Left lobe of liver (tissue), 2 donors: ENCODE data around the gene FSIP1. TPM values are rescaled to one million over a fixed set of nuclear protein-coding genes. Genes with fewer than 3 reads are reported as not detected.
A peak's percentile ranks its signal among the peaks of the same experiment; 100 is the strongest.

Experiments used
- ATAC-seq: fragments of 200-7000 bp; cut with Tn5 transposase; one replicate; pipeline ENCODE4 v1.9.1; 2020; ENCODE audit warnings: mild to moderate bottlenecking, moderate library complexity
- DNase-seq: peaks from one replicate; pipeline ENCODE4 v3.0.0-alpha.2; 2020; ENCODE audit warnings: low spot score
- total RNA-seq: library from RNA; stranded (reverse); gene quantifications from one replicate; pipeline ENCODE4 v1.2.1, GENCODE V29; 2021
- donor health status: DM: no; HTN: no; CAD: no; lungs with moderate emphysema.
- donor health status: DM: no; HTN: yes; CAD: no.

Gene FSIP1
- total RNA-seq, 1 donor from 2014 or later = not detected

DNA sequence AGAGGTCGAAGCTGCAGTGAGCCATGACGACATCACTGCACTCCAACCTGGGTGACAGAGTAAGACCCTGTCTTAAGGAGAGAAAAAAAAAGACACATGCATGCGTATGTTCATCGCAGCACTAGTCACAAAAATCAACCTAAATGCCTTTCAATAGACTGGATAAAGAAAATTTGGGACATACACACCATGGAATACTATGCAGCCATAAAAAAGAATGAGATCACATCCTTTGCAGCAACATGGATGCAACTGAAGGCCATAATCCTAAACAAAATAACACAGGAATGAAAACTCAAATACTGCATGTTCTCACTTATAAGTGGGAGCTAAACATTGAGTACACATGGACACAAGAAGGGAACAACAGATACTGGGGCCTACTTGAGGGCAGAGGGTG is 53.1 kb downstream of the FSIP1 start:
- no peak for DNase-seq

DNA sequence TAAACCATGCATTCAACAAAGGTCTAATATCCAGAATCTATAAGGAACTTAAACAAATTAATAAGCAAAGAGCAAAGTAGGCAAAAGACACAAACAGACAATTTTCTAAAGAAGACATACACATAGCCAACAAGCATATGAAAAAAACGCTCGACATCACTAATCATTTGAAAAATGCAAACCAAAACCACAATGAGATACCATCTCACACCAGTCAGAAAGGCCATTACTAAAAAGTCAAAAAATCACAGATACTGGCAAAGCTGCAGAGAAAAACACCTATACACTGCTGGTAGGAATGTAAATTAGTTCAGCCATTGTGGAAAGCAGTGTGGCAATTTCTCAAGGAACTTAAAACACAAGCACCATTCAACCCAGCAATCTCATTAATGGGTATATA is 53.8 kb downstream of the FSIP1 start:
- ATAC-seq (no peak), DNase-seq (no peak)

More for the DNA sequence above, 53.1 kb downstream of the FSIP1 start:
- ATAC-seq = no peak

DNA sequence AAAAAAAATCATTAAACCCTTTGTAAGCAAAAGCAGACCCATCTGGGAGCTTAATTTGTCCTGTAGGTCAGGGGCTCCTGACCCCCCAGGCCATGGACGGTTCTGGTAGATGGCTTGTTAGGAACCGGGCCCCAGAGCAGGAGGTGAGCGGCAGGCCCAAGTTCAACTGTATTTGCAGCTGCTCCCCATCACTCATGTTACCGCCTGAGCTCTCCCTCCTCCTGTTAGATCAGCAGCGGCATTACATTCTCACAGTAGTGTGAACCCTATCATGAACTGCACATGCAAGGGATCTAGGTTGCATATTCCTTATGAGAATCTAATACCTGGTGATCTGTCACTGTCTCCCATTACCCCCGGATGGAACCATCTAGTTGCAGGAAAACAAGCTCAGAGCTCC is 60.7 kb downstream of the FSIP1 start:
- no peak for ATAC-seq
- no peak for DNase-seq

DNA sequence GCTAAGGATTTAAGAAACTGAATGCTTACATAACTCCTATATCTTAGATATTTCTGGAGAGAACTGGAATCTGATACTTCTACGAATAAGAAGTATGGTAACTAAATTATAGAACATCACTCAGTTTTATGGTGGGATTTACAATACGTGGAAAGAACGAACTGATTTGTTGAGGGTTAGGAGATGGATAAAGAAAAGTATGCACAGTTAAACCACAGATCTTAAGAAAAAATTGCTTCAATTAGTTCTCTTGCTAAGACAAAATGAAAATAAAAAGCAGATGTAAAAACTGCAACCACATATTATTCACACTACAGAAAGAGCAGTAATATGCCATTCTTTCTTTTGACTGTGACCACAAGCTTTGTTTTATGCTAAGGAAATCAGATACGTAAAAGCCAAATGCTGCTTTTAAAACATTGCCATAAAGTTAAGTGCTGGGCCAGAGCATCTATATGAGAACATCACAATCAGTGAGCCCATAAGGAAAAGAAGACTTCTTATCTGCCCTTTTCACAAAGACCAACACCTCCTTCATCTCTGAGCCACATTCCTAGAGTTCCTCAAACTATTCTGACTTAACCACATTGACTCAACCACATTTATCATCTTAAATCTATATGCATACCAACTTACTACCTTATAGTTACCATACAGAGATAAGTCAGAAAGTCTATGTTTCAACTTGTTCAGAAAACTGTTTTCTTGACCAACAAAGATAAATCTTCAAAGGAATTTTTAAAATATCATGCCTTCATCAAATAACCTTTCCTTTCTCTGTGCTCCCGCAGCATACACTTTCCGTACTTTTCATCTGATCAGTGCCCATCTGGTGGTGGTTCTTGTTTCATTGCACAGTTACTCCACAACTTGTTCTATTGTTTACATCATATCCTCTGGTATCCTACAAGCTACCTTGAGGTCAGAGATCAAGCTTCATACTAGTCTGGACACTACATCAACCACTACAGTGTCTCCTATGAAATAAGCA is 61.7 kb downstream of the FSIP1 start:
- no peak for DNase-seq
- no peak for ATAC-seq

DNA sequence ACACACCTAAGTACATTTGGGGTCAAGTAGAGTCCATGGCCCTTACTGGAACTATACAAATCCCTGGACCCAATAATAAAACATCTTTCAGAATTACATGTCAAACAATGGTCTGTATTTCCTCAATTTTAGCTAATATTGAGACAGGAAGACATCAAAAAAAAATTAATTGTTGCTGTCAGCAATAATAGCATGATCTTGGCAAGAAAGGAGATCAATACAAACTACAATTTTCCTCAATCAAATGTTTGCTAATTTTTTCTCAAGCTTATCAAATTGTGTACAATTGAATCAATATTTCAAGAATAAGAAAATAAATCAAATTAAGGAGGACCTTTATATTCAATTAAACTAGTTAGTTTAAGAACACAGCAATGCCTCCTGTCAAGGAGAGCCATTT is 62.6 kb downstream of the FSIP1 start:
- ATAC-seq (no peak), DNase-seq (no peak)

DNA sequence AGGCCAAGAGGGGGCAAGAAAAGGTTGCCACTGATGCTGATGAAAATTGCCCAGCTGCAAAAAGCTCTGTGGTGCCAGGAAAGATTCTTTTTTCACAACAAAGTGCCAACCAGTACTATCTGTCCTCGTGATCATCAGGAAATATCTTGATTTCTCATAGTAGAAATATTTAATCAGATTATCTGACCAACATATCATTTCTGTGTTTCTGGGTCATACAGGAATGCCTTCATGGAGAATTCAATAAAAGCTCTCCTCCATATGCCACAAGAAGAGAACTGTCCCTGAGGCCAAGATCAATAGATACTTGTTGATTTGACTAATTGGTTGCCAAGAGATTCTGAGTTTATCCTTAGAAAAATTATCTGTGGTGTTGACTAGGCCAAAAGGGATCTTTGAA is 63.5 kb downstream of the FSIP1 start:
- ATAC-seq = no peak
- DNase-seq = no peak

DNA sequence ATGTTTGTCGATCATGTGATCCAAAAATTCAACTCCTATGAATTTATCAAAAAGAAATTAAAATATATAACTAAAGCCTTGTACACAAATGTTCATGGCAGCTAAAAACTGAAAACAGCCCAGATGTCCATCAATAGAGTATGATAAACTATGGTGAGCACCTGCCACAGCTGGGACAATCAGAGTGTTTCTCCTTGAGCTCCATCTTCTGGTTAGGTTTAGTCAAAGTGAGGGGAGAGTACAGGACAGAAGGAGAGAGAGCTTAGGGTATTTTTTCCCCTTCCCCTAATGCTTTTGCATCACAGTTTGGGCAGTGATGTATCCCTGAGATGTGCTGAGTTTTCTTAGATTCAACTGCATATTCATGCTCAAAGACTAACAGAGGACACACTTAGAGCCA is 65.5 kb downstream of the FSIP1 start:
- ATAC-seq (no peak), DNase-seq (no peak)

DNA sequence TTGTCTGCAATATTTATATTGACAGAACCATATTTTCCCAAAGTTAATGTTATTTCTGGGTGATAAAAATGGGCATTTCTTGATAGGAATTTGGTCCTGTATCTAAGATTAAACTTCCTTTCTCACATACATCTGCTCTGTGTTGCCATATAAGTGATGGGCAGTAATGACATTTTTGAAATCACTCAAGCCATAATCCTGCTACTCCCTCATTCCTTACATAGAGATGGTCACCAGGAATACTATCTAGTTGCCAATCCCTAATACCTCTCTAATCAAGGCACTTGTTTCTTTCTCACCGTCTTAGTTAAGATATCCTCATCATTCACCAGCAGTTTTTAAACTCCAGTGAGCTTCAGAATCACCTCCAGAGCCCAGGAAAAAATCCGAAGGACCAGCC is 68.4 kb downstream of the FSIP1 start:
- DNase-seq (no peak), ATAC-seq (no peak)

DNA sequence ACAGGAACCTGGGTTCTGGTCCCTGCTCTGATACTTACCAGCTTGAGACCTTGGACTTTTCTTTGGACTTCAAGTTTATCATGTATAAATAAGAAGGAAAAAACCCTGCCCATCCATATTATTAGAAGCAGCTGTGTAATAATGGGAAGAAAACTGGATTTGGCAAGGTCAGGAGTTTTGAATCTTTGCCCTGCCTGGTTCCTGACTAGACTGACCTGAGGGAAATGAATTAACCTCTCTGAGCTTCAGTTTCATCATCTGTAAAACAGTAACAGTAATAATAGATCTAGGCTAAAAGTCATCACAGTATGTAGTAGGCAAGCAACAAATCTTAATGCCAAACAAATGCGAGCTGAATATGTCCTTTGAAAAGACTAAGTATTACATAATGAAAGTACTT is 68.8 kb downstream of the FSIP1 start:
- ATAC-seq (no peak), DNase-seq (no peak)

DNA sequence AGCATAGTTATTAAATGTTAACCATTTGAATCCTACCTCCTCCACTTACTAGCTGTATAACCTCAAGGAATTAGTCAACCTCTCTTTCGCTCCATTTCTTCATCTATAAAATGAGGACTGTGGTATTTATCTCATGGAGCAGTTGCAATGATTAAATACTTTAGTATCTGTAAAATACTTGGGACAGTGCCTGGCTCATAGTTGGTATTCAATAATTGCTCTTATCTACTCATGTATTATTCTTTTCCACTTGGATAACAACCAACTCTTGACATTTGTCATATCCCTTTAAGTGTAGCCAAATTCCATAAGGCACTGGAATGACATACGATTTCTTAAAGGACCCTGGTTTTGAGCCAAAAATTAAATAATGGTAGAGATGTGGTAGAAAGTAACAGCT is 72.0 kb downstream of the FSIP1 start:
- no peak for ATAC-seq
- no peak for DNase-seq

DNA sequence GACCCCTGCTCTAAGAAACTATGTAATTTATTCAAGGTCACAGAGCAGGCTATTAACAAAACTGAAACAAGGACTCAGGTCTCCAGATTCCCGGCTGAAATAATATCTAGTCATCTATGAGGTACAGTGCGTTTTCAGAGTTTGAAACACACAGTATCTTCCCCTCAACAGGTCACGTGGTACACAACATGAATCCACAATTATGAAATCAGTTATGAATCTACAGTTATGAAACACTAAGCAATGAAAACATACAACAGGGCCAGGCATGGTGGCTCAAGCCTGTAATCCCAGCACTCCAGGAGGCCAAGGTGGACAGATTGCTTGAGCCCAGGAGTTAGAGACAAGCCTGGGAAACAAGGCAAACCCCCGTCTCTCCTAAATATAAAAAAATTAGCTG is 72.7 kb downstream of the FSIP1 start:
- no peak for DNase-seq
- ATAC-seq = no peak

DNA sequence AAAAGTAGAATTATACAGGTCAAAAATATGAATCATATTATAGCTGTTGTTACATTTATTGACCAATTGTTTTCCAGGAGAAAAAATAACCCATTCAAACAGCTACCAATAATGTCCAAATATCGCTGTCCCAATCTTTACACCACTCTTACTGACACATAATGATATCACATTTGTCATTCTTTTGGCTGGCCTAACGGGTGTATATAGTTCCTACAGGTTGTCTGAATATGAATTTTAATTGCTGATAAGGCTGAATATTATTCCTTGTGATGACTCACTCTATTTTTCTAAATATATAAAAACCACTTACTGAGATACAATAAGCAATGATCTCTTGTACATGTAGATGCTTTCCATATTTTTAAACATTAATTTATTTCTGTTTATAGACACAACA is 76.4 kb downstream of the FSIP1 start:
- no peak for ATAC-seq

DNA sequence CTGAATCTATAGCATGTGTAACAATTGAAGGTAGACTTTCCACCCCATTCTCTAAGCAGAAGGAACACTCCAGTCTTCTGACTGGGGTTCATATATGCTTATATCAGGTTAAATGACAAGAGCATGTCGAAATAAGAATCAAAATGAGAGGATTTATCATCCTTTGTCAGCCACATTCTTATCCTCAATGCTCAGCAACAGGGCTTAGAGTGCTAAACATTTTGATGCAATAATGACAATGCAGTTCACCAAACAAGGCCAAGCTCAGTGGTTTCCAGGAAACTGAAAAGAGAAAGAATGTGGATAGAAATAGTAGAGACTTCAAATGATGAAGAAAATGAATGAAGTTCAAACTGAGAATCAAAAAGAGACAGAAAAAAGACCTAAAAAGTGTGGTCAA is 78.0 kb downstream of the FSIP1 start:
- DNase-seq (no peak), ATAC-seq (no peak)

More for the DNA sequence above, 76.4 kb downstream of the FSIP1 start:
- DNase-seq = no peak

DNA sequence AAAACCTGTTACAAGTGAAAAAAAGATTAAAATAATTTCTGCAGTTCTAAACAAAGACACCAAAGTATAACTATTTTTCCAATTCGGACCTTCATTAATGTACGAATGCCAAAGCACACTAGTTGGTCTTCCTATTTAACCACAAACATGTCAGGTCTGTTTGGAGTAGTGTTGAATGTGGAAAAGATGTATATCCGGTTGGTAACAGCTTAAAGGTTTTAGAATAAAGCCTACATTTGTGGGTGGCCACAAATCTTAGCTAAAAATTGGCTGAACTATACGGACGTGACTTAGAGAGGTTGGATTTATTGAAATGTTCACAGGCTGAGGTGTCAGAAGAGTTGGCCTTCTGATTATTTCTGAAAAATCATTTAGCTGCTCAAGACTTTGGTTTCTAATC is 78.4 kb downstream of the FSIP1 start:
- no peak for ATAC-seq
- DNase-seq = no peak

DNA sequence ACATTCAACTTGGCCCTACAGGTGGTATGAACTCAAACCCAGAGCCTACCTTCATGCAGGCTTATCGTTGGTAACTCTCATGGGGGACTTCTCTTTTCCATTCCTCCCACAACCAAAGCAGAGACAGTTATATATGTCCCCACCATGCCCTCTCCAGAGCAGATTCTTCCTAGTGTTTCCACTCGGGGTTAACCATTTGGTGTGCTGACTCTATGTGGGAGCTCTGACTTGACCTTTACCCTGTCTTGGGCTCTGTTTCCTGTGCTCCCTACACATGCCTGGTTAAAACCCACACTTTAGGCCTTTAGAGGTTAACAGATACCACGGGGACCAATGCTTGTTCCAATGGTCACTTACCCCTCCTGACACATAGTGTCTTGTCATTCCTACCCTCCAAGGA is 80.7 kb downstream of the FSIP1 start:
- ATAC-seq (no peak), DNase-seq (no peak)

DNA sequence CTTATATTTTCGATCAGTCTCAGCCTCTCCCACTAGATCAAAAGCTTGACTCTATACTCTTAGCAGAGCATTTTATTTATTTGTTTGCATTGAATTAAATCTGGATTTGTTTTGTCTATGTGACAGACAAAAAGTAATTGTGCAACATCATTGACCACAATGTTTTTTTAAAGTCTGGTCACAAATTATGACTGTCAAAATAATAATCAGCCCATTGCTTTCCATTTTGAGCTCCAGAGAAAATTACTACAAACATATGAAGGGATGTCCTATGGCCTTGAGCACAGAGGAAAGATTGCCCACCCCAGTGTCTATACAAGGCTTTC is 82.3 kb downstream of the FSIP1 start:
- ATAC-seq (no peak), DNase-seq (no peak)

DNA sequence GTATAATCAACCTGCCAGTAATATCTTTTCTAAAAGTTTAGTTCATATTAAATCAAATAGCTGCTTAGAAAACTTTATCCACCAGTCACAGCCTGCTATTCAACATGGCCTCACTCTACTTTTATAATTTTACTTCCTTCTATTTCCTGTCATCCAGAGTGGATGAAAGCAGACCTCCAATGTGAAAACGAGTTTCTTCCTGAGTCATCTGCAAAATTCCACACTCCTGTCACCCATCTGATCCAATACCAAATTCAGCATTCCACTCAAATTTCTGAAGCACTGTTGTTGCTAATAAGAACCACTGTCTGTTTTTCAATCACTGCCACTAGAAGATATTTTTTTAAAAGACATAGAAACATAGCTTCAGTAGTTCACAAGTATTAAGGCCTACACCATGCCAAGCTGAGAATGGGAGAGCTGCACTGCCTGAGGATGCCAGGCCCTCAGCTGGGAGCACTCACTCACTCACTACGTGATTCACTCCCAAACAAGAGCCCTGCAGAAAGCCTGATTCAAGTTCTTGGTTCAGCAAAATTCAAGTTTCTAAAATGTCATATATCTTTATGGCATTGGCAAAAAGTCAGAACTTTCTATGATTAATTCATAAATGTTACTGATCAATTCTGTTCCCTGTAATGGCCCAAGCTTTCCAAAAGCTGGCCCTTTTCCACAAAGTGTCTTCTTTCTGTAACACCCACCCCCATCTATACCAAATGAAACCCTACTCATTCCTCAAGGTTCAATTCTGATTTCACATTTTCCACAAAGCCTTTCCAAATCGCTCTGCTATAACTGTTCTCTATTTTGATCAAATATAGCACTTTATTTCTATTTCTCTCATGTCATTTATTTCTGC is 82.9 kb downstream of the FSIP1 start:
- no peak for DNase-seq
- no peak for ATAC-seq

DNA sequence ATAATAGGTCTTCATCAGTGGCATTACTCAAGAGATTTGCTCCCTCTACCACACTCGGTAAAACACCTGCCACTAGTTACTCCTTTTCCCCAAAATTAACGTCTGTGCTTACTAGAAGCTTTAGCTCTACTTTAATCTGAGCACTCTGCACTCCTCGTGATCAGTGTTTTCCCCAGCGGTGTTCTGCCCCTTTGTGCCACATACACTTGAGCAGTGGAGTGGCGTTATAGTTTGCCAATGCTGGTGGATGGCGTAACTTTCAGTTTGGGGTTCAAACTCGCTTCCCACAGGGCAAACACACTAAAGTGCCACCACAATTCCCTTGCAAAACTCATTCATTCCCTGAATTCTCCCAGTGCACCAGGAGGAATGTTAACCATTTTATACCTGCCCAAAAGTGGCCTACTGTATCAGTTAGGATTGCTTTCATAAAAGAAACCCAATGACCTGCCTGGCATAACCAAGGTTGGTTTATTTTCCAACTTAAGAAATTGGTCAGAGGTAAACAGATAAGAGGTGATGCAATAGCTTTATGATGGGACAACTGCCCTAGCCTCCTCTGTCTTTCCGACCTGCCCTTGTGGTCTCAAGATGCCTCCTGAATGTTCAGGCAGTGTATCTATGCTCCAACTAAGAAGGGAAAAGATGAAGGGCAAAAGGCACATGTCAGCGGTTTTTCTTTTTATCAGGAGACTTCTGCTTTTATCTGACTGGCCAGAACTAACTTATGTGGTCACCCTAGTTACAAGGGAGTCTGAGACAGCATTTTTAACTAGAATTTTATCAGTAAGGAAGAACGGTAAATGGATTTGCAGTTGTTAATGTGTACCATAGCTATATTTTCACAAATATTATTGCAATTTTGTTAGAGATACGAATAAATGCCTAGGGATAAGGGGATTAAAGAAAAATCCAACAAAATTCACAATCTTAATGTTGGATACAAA is 83.9 kb downstream of the FSIP1 start:
- peak; percentile 81 for ATAC-seq
- peak; percentile 49 for DNase-seq

DNA sequence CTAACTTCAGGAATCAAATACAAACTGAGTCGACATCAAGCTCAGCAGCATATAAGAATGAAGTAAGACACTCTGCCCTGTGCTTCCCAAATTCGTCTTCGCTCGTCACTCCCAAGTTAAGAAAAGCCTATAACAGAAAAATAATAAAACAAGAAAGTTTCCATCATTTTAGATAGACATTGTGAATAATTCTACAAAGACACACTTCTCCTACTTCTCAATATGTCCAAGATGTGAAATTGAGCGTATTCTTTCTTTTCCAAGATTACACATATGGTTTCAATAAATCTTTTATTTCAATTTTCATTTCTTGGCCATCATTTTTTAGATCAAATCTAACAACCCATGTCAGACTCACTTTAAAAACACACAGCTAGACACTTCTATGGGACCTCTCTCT is 85.1 kb downstream of the FSIP1 start:
- no peak for DNase-seq
- ATAC-seq = no peak

DNA sequence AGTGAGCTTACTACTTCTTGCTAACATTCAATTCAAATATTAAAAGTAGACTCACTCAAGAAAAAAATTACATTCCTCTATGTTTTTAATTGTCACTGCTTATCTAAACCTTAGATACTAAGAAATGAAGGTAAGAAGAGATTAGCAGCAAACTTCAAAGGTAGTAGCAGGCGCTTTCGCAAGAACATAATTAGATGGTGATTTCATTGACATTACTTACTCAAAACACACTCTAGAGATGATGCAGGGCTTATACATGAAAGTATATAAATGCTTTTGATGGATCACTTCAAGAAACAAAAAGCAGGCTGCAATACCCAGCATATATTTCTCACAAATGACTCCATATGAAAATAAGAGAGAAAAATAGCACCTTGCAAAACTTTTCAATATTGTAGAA is 86.8 kb downstream of the FSIP1 start:
- no peak for ATAC-seq
- no peak for DNase-seq
